Mesendoderm (in vitro differentiated cells): Measurements from ENCODE around the gene GPR61.

Experiments used
- DNase-seq: peaks from one replicate; pipeline ENCODE4 v3.0.0; 2013
- H2AK5ac ChIP-seq: 2 replicates; pipeline ENCODE4 v1.6.1; 2013; ENCODE audit warnings: low read length, inconsistent platforms
- H2BK120ac ChIP-seq: 2 replicates; pipeline ENCODE4 v1.6.1; 2013; ENCODE audit warnings: low read depth, mild to moderate bottlenecking, low read length, moderate library complexity, mixed read lengths
- H2BK15ac ChIP-seq: replicated peaks from 2 replicates; pipeline ENCODE4 v1.6.1; 2013; ENCODE audit warnings: low read depth, mild to moderate bottlenecking, moderate library complexity
- H2BK5ac ChIP-seq: 2 replicates; pipeline ENCODE4 v1.6.1; 2013; ENCODE audit warnings: low read length, inconsistent platforms
- H3K18ac ChIP-seq: 2 replicates; pipeline ENCODE4 v1.6.1; 2013; ENCODE audit warnings: mild to moderate bottlenecking, low read length, mixed read lengths
- H3K23ac ChIP-seq: one replicate; pipeline ENCODE4 v1.6.1; 2013; ENCODE audit warnings: low read length
- H3K27ac ChIP-seq: 2 replicates; pipeline ENCODE4 v1.5.1; 2013; ENCODE audit warnings: low read depth, mild to moderate bottlenecking, inconsistent platforms, low read length, moderate library complexity
- H3K27me3 ChIP-seq: 2 replicates; pipeline ENCODE4 v1.6.1; 2013; ENCODE audit warnings: low read length, control low read depth, mild to moderate bottlenecking, inconsistent platforms; ENCODE audit not compliant: insufficient read depth, poor library complexity
- H3K36me3 ChIP-seq: 2 replicates; pipeline ENCODE4 v1.6.1; 2013; ENCODE audit warnings: low read length, inconsistent platforms; ENCODE audit not compliant: control insufficient read depth, insufficient read depth
- H3K4ac ChIP-seq: one replicate; pipeline ENCODE4 v1.6.1; 2013; ENCODE audit warnings: low read depth, mild to moderate bottlenecking, low read length, moderate library complexity
- H3K4me1 ChIP-seq: 2 replicates; pipeline ENCODE4 v1.6.1; 2013; ENCODE audit warnings: low read depth, low read length, inconsistent platforms; ENCODE audit not compliant: control insufficient read depth
- H3K4me2 ChIP-seq: 2 replicates; pipeline ENCODE4 v1.6.1; 2013; ENCODE audit warnings: low read length
- H3K4me3 ChIP-seq: 2 replicates; pipeline ENCODE4 v1.5.1; 2013; ENCODE audit warnings: mild to moderate bottlenecking, low read length
- H3K56ac ChIP-seq: one replicate; pipeline ENCODE4 v1.6.1; 2013; ENCODE audit warnings: low read length
- H3K79me1 ChIP-seq: 2 replicates; pipeline ENCODE4 v1.6.1; 2013; ENCODE audit warnings: low read length, inconsistent platforms
- H3K79me2 ChIP-seq: 2 replicates; pipeline ENCODE4 v1.6.1; 2013; ENCODE audit warnings: mild to moderate bottlenecking, low read length; ENCODE audit not compliant: control insufficient read depth, insufficient read depth
- H3K9ac ChIP-seq: 2 replicates; pipeline ENCODE4 v1.6.1; 2013; ENCODE audit warnings: low read length, inconsistent platforms
- H4K5ac ChIP-seq: one replicate; pipeline ENCODE4 v1.6.1; 2013; ENCODE audit warnings: low read length
- H4K8ac ChIP-seq: one replicate; pipeline ENCODE4 v1.6.1; 2013; ENCODE audit warnings: low read depth, mild to moderate bottlenecking, control low read depth, low read length, moderate library complexity
- WGBS: extraction: QIAGEN DNeasy Blood & Tissue Kit; methylation state at CpG from one replicate; pipeline ENCODE4 v1.1.7; 2013; ENCODE audit warnings: low lambda C conversion rate, missing lambda C conversion rate; ENCODE audit not compliant: insufficient coverage; ENCODE audit errors: extremely low coverage; 5-methylcytosine and 5-hydroxymethylcytosine counted together

The GPR61 gene

DNA sequence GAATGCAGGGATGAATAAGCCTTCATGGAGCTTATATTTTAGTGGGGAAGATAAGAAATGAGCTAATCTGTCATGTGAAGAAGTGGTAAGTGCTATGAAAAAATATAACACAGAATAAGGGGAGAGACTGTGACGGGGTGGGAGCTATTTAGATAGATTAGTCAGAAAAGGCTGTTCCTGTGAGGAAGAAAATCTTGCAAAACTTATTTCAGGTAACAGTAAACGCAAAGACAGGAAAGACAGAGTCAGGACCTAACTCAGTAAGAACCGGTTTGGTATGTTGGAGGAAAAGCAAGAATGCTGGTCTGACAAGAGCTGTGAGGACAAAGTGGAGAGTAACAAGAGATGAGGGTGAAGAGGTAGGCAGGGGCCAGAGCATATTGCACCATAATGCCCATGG lies 30.7 kb downstream of the GPR61 start:
- WGBS, result no CpG with 5 or more reads among the region's 3 CpGs
- Histone ChIP-seq H3K4ac (no peak overlapping the region), H3K23ac (no peak overlapping the region), H3K36me3 (no peaks in the 10 kb centered on the region), H2BK5ac (no peak overlapping the region), H3K4me1 (peaks cover 2% of the 10 kb centered on the region), H3K27ac (no peak overlapping the region), H4K5ac (no peak overlapping the region), H2BK15ac (no peak overlapping the region), H2BK120ac (no peak overlapping the region), H3K18ac (no peak overlapping the region), H3K79me1 (peaks cover 13% of the 10 kb centered on the region), H3K56ac (no peak overlapping the region), H3K9ac (peak overlapping the region; percentile 14), H3K4me3 (no peak overlapping the region), H2AK5ac (no peak overlapping the region), H3K79me2 (peaks cover 45% of the 10 kb centered on the region), H3K27me3 (no peaks in the 10 kb centered on the region), H4K8ac (no peak overlapping the region), H3K4me2 (no peak overlapping the region)
- DNase-seq, result peak; percentile 72

DNA sequence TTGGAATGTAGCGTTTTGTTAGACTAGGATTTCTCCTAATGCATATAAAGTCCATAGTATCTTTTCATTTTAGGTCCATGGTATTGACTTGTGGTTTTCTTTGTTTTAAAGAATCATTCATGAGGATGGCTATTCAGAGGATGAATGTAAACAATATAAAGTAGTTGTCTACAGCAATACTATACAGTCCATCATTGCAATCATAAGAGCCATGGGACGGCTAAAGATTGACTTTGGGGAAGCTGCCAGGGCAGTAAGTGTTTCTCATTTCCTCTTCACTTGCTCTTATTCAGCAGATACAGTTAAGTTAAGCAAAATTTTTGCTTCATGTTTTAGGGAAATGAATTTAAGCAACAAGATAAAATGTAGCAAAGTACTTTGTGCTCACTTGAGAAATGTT lies 34.1 kb downstream of the GPR61 start:
- Histone ChIP-seq H3K27ac (no peak overlapping the region), H2BK15ac (no peak overlapping the region), H3K4me2 (no peak overlapping the region), H3K36me3 (no peaks in the 10 kb centered on the region), H2BK120ac (no peak overlapping the region), H3K23ac (no peak overlapping the region), H4K8ac (no peak overlapping the region), H3K79me2 (peaks cover 22% of the 10 kb centered on the region), H3K4me1 (peaks cover 2% of the 10 kb centered on the region), H4K5ac (no peak overlapping the region), H3K79me1 (peaks cover 9% of the 10 kb centered on the region), H3K9ac (no peak overlapping the region), H3K18ac (no peak overlapping the region), H2BK5ac (no peak overlapping the region), H3K4me3 (no peak overlapping the region), H3K27me3 (no peaks in the 10 kb centered on the region), H3K56ac (no peak overlapping the region), H2AK5ac (no peak overlapping the region), H3K4ac (no peak overlapping the region)
- no CpG with 5 or more reads among the region's 2 CpGs for WGBS
- DNase-seq, result no peak

DNA sequence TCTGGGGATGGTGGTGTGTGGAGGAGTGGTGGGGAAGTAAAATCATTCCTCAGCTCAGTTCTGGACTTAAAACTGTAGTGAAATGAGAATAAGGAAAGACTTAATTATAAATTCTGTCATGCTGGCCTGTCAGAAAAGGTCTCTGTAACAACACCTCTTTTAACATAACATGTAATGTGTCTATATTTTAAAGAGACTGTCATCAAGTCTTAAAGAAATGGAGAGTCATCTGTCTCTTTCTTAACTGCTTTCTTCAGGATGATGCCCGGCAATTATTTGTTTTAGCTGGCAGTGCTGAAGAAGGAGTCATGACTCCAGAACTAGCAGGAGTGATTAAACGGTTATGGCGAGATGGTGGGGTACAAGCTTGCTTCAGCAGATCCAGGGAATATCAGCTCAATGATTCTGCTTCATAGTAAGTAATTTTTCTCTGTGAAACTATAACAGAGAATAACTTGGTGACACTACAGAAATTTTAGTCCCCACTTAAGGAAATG lies 39.3 kb downstream of the GPR61 start:
- Histone ChIP-seq H2BK15ac (no peak overlapping the region), H4K5ac (no peak overlapping the region), H3K36me3 (no peaks in the 10 kb centered on the region), H4K8ac (no peak overlapping the region), H2BK120ac (no peak overlapping the region), H3K23ac (no peak overlapping the region), H3K4me2 (no peak overlapping the region), H3K9ac (no peak overlapping the region), H3K27ac (no peak overlapping the region), H3K79me1 (no peaks in the 10 kb centered on the region), H3K56ac (no peak overlapping the region), H2BK5ac (no peak overlapping the region), H3K79me2 (no peaks in the 10 kb centered on the region), H2AK5ac (no peak overlapping the region), H3K4me1 (no peaks in the 10 kb centered on the region), H3K4me3 (no peak overlapping the region), H3K4ac (no peak overlapping the region), H3K27me3 (no peaks in the 10 kb centered on the region), H3K18ac (no peak overlapping the region)
- no peak for DNase-seq
- WGBS, result no CpG with 5 or more reads among the region's 3 CpGs

DNA sequence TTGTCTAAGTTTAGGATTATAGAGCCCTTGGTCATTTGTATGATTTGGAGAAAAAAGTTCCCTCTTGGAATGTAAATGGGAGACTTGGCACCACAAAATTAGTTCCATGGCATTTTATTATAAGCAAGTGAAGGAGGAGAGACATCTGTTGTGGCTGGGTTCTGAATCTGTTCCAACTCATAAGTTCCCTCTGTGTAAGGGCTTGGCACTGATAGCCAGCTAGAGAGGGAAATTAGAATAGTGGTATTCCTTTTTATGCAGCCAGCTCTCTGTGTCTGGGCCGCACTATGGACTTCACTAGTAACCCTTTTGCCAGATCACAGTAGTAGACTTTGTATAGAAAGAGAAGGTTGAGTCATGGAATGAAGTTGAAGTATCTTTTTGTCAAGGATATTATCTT lies 39.8 kb downstream of the GPR61 start:
- H3K36me3 ChIP-seq, result no peaks in the 10 kb centered on the region

DNA sequence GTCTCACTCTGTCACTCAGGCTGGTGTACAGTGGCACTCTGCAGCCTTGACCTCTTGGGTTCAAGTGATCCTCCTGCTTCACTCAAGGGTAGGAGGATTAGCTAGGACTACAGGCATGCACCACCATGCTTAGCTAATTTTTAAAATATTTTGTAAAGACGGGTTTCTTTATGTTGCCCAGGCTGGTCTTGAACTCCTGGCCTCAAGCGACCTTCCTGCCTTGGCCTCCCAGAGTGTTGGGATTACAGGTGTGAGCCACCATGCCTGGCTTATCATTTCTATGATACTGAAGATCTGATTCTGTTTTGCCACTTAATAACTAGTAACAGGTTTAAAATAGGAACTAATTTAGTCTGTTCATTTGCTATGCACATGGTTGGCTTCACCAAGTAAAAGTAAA lies 42.3 kb downstream of the GPR61 start:
- no peak for DNase-seq
- no peak overlapping the region for H2BK5ac ChIP-seq
- no peak overlapping the region for H3K18ac ChIP-seq
- H4K5ac ChIP-seq, result no peak overlapping the region
- H4K8ac ChIP-seq, result no peak overlapping the region
- no peaks in the 10 kb centered on the region for H3K36me3 ChIP-seq
- no peak overlapping the region for H2BK120ac ChIP-seq
- H2BK15ac ChIP-seq, result no peak overlapping the region
- no peak overlapping the region for H3K4me3 ChIP-seq
- H3K23ac ChIP-seq, result no peak overlapping the region
- H3K27ac ChIP-seq, result no peak overlapping the region
- H3K56ac ChIP-seq, result no peak overlapping the region
- H3K79me1 ChIP-seq, result no peaks in the 10 kb centered on the region
- H3K4me2 ChIP-seq, result no peak overlapping the region
- no peaks in the 10 kb centered on the region for H3K4me1 ChIP-seq
- no CpG with 5 or more reads among the region's 2 CpGs for WGBS
- H2AK5ac ChIP-seq, result no peak overlapping the region
- H3K27me3 ChIP-seq, result no peaks in the 10 kb centered on the region
- H3K4ac ChIP-seq, result no peak overlapping the region
- no peak overlapping the region for H3K9ac ChIP-seq
- H3K79me2 ChIP-seq, result no peaks in the 10 kb centered on the region

More for the DNA sequence above, 39.8 kb downstream of the GPR61 start:
- Histone ChIP-seq H3K27ac (no peak overlapping the region), H4K8ac (no peak overlapping the region), H2BK120ac (no peak overlapping the region), H2BK15ac (no peak overlapping the region), H2AK5ac (no peak overlapping the region), H3K79me2 (no peaks in the 10 kb centered on the region), H3K27me3 (no peaks in the 10 kb centered on the region), H3K23ac (no peak overlapping the region), H3K9ac (no peak overlapping the region), H3K18ac (no peak overlapping the region), H3K79me1 (no peaks in the 10 kb centered on the region), H3K4me3 (no peak overlapping the region), H3K4ac (no peak overlapping the region), H3K56ac (no peak overlapping the region), H4K5ac (no peak overlapping the region), H3K4me2 (no peak overlapping the region), H3K4me1 (no peaks in the 10 kb centered on the region), H2BK5ac (no peak overlapping the region)
- WGBS, result no CpG with 5 or more reads among the region's 1 CpG
- no peak for DNase-seq

DNA sequence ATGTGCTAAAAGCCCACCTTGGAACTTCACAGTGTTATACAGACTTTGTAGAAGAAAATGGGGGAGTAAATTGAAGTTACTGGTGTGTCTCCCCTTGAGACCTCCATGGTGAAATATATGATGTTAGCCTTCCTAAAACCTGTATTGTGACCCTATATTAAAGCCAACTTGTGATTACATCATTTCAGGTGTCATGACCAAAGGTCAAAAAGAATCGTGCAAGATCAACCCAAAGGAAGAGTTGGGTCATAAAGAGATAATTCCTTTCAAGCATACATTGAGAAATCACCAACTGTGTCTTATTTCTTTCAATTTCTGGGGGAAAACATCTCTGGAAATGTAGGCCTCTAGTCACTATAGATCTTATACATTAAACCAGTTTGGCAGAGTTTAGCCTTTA lies 45.1 kb downstream of the GPR61 start:
- Histone ChIP-seq H3K36me3 (no peaks in the 10 kb centered on the region), H3K4me2 (no peak overlapping the region), H2AK5ac (no peak overlapping the region), H3K4me1 (no peaks in the 10 kb centered on the region), H2BK15ac (no peak overlapping the region), H3K79me1 (no peaks in the 10 kb centered on the region), H2BK5ac (no peak overlapping the region), H3K4me3 (no peak overlapping the region), H3K27ac (no peak overlapping the region), H3K27me3 (no peaks in the 10 kb centered on the region), H4K5ac (no peak overlapping the region), H4K8ac (no peak overlapping the region), H3K56ac (no peak overlapping the region), H3K9ac (no peak overlapping the region), H2BK120ac (no peak overlapping the region), H3K4ac (no peak overlapping the region), H3K79me2 (no peaks in the 10 kb centered on the region), H3K23ac (no peak overlapping the region), H3K18ac (no peak overlapping the region)
- WGBS, result no CpG with 5 or more reads among the region's 1 CpG
- DNase-seq, result no peak
